ENCODE measurements around the gene SNRPD1.
"Not testable (repeated sequence)": the region's sequence is repeated elsewhere in the genome, so short reads cannot be mapped to it uniquely, and the experiment has no call there.

Gene SNRPD1

DNA sequence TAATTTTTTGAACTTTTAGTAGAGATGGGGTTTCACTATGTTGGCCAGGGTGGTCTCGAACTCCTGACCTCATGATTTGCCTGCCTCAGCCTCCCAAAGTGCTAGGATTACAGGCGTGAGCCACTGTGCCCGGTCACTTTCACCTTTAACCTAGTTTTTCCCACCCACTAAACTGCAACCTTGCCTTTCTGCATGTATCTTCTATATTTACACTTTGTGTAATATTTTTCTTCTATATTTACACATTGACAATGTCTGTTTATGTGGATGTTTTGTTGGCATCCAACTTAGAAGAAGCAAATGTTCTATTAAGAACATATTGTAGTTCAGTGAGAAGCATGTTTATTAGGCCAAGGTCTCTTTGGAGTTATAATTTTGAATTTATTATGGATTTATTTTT lies 26.7 kb downstream of the SNRPD1 start:
- no peak for DNase-seq

DNA sequence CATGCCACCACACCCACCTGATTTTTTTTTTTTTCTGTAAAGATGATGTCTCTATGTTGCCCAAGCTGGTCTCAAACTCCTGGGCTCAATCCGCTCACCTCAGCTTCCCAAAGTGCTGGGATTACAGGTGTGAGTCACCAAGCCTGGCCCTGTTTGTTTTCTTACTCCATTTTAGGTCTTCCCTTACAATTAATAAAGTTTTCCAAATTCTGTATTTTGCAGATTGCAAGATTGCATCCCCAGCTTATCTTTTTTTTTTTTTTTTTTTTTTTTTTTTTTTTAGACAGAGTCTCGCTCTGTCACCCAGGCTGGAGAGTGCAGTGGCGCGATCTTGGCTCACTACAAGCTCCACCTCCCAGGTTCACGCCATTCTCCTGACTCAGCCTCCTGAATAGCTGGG lies 28.3 kb downstream of the SNRPD1 start:
- DNase-seq: not testable (repeated sequence)

DNA sequence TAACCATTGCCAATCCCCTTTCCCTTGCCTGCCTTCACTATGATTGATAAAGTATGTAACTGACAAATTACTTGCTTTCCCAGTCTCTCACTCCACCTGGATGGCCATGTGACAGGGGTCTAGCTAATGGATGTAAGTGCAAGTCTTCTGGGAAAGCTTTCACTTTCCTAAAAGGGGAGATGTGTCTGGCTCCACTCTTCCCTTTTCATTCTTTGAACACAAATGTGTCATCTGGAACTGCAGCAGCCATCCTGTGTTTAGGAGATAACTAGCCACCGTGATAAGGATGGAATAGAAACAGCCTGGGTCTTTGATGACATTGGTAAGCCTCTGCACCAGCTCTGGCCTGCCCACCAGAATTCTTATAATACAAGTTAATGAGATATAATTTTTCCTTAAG lies 38.2 kb downstream of the SNRPD1 start:
- no peak for DNase-seq

DNA sequence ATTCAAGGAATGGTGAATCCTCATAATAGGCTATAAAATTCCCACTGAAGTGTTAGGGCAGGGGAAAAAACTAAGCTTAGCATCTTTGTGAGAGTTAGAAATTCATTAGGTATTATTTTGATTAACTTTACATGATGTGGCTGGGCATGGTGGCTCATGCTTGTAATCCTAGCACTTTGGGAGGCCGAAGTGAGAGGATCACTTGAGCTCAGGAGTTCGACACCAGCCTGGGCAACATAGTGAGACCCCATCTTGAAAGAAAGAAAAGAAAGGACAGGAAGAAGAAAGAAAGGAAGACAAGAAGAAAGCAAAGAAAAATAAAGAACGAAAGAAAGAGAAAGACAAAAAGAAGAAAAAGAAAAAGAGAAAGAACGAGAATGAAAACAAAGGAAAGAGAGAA lies 40.0 kb downstream of the SNRPD1 start:
- DNase-seq: no peak

DNA sequence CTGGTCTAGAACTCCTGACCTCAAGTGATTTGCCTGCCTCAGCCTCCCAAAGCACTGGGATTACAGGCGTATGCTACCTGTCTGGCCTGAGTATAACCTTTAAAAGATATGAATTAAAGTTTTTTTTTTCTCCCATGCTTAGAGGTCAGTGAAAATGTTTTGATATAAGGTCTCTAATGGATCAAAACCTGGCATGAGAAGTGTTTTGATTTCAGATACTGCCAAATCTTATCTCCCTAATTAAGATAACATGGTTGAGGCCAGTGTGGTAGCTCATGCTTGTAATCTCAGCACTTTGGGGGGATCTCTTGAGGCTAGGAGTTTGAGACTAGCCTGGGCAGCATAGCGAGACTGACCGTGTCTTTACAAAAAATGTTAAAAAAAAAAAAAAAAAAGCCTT lies 41.2 kb downstream of the SNRPD1 start:
- DNase-seq: no peak

DNA sequence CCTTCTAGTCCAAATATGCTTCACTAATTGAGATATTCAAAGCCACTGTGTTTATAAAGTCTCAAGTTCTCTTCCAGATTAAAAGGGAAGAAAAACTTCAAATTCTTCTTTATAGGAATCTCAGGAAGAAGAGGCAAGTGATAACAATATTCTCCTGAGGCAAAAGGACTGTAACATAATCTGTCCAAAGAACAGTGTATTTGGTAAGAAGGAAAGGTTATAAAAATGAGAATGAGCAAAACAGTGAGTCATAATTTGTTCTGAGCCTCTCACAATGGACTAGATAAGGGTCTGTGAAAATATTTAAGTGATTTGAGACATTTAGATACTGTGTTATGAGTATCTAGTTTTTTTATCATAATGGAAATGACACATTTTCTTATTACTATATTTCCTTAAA lies 44.3 kb downstream of the SNRPD1 start:
- no peak for DNase-seq

DNA sequence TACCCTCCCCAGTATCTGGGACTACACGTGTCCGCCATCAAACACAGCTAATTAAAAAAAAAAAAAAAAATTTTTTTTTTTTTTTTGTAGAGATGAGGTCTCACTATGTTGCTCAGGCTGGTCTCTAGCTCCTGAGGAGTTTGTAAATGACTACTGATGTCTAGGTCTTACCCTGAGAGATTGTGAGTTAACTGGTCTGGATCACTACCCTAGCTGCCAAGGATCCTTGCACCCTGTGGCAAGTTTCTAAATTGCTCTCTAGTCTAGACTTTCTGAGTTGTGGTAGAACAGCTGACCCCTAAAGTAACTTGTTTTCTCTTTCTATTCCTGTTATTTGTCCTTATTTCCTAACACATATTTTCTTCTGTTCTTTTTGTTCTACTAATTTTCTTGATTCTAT lies 48.0 kb downstream of the SNRPD1 start:
- DNase-seq: no peak

DNA sequence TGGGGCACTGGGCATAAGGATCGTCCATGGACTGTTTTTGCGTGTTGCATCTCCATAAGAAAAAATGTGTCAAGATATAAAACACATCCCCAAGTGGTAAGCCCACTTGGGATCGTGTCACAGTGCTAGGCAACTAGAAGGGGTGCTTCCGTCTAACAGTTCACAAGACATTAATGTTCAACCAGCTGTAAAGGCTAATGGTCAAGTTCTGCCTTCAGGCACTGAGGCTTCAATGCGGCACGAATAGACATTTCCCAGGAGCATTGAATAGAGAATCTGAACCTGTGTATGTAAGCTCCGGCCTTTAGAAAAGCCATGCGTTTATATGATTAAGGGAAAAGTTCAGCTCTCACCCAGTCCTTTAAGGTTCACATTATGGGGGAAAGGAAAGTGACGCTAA lies 50.5 kb downstream of the SNRPD1 start:
- no peak for DNase-seq

DNA sequence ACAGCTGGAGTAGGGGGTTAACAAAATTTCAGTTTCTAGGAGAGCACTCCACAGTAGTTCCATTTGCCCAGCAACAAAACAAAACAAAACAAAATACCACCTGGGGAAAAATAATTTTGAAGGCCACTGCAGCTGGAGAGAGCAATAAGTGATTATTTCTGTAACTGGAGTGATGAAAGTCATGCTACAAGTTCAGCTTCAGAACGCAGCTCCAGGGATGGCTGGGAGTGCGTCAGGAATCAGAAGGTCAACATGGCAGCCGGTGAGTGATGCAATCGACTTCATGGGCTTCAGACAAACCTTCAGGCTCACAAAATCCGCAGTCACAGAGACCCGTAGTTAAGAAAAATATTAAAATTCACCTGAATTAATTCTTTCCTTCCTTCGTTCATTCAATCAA lies 51.5 kb downstream of the SNRPD1 start:
- DNase-seq: peak in 1 of 2 experiments; percentile 2

DNA sequence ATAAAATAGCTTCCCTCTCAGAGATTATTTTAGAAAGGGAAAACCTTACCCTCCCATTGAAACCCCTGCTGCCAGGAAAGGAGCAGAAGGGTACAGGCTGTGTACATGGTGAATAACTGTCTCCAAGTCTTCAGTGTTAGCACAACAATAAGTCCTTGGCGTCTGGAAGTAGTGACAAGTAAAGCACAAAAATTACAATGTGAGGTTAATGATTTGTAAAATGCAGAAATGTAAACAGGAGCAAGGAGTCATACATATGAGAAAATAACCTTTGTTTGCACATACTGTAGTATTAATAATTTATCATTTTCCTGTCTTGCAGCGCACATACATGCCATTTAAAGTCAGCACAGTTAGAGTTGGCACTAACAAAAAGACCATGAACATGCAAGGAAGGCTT lies 52.0 kb downstream of the SNRPD1 start:
- no peak for DNase-seq

DNA sequence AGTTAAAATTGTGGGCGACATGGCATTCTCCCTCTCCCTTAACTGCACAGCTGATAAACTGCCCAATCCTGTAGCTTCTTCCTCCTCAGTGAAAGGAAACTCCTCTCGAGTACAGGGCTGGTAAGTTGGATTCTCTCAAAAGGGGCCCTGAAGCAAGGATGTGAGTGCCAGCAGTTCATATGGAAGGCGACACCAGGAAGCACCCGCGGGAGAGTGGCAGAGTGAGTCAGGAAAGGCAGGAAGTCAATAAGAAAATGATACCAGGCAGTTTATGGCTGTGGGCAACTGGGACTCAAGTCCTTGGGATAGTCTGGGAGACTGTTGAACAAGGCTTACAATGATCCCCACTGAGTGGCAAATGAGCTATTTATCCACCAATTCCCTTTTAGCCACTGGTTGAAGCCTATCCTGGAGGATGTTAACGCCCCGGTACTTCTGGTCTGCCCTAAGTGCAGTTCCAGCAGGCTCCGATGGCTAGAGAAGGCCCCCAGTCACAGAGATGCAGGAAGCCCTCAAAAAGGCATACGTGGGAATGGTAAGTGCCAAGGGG lies 57.7 kb downstream of the SNRPD1 start:
- peak in 1 of 2 experiments; percentile 25 for DNase-seq

DNA sequence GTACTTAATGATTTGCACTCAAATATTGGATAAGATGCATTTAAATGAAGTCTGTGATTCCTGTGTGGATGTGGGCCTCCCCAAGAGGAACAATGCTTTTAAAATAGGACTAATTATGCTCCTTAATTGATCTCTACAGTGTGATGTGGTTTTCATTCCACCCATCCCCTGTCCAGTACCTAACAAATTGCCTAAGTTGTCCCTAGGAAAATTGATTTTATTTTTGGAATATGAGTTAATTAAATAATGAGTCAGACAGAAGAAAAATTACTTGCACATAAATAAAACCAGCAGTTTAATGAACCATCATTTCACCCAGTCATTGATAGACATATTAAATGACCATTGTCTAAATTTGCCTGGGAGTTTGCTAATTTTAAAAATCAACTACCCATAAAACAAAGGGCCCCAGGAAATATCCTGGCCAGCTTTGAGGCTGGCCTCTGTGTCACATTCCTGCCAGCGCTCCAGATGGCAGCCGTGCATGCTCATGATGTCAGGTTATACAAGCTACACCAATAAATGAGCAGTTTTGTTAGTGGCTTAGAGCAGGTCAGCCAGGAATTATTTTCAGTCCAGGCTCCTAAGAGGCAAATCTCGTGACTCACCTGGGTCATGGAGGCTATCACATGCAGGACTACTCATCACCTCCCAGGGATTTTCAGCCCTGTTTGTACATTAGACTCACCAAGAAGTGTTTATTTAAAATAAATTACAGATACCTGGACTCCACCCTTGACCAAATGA lies 60.6 kb downstream of the SNRPD1 start:
- peak in 1 of 2 experiments; percentile 15 for DNase-seq

DNA sequence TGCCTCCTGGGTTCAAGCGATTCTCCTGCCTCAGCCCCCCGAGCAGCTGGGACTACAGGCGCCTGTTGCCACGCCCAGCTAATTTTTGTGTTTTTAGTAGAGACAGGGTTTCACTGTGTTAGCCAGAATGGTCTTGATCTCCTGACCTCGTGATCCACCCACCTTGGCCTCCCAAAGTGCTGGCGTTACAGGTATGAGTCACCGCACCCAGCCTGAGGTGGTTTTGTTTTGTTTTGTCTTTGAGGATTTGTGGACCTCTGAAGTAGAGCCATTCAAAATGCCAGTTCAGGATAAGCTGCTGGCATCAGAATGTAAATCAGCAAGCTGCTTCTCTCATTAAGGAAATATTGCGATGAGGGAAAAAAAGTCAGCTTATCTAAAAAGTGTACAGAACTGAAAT lies 63.2 kb downstream of the SNRPD1 start:
- not testable (repeated sequence) for DNase-seq

DNA sequence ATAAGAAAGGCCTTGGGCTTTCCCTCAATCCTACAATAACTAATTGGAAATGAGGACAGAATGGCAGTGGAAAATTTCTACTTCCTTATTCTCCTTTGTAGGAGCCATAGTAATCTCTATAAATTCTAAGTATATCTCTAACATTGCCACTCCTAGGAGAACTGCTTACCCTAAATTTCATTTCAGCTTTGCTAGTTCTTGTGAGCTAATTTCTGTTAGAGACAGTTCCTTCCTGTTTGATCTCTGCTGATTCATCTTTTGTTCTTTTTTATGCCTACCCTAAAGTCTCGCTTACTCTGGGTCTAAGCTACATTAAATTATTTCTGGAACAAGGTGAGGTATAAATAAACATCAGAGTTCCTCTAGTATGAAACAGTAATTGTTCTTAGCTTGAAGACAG lies 66.7 kb downstream of the SNRPD1 start:
- DNase-seq: no peak

DNA sequence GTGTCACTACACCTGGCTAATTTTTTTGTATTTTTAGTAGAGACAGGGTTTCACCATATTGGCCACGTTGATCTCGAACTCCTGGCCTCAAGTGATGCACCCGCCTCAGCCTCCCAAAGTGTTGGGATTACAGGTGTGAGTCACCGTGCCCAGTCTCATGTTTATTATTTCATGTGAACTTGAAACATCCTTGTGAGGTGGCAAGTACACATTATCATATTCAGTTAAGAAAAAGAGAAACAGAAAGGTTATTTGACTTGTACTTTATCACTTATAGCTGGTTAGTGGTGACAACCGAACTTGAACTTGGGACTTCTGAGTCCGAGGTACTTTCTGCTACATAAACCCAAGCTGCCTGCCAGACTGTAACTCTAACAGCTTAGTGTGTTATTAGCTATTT lies 68.0 kb downstream of the SNRPD1 start:
- DNase-seq: no peak

DNA sequence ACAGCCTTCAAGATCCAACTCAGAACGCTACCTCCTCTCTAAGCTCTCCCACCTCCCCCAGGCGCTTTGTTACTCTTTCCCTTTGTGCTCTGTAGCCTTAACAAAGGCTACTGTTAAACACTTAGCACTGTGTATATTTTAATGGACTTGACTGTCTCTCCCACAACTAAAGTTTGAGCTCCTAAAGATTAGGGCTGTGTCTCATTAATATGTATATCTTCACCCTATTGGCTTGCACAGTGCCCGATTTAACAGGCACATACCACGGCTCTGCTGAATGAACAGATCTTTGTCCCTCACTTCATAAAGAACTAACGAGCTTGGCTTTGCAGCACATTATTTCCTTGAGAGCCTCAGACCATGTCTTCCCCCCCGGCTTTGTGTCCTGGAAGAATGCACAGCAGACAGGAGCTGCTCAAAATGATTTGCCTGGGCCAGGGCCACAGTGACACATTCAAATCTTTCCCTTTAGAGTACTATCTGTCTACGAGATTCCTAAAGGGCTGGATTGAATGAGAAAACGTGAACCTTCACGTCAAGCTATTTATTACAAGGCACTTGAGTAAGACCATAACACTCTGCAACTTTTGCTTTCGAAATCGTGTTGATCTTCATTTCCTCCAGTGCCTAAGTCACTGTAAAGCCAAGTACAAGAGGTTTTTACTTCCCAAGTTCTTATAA lies 70.4 kb downstream of the SNRPD1 start:
- DNase-seq: no peak

Measured in NCI-H2081 (cell line).